ENCODE results near the gene TRMU.

DNA sequence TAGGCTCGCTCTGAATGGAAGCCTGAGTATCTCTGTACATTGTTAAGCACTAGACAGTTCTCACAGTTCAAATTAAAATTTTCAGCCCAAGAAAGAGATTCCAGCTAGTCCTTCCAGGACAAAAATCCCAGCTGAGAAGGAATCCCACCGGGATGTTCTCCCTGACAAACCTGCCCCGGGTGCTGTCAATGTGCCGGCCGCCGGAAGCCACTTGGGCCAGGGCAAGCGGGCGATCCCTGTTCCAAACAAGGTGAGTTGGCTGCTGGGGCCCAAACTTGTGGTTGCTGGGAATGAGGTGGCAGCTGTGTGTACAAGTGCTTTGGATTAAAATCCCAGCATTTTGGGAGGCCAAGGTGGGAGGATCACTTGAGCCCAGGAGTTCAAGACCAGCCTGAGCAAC lies 23.5 kb upstream of the TRMU start:
- no peak for TF ChIP-seq POLR2A (IDR thresholded peaks at IDR 0.05)
- TF ChIP-seq, protein P1, sequence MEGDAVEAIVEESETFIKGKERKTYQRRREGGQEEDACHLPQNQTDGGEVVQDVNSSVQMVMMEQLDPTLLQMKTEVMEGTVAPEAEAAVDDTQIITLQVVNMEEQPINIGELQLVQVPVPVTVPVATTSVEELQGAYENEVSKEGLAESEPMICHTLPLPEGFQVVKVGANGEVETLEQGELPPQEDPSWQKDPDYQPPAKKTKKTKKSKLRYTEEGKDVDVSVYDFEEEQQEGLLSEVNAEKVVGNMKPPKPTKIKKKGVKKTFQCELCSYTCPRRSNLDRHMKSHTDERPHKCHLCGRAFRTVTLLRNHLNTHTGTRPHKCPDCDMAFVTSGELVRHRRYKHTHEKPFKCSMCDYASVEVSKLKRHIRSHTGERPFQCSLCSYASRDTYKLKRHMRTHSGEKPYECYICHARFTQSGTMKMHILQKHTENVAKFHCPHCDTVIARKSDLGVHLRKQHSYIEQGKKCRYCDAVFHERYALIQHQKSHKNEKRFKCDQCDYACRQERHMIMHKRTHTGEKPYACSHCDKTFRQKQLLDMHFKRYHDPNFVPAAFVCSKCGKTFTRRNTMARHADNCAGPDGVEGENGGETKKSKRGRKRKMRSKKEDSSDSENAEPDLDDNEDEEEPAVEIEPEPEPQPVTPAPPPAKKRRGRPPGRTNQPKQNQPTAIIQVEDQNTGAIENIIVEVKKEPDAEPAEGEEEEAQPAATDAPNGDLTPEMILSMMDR (IDR thresholded peaks at IDR 0.05): no peak
